Fibroblast of the aortic adventitia (primary cell): Measurements from ENCODE around the gene IQGAP3. TPM values are rescaled to one million over a fixed set of nuclear protein-coding genes. Genes with fewer than 3 reads are reported as not detected.
"Not testable (repeated sequence)": the region's sequence is repeated elsewhere in the genome, so short reads cannot be mapped to it uniquely, and the experiment has no call there.

Experiments used
- DNase-seq: peaks from one replicate; pipeline ENCODE4 v3.0.0-alpha.2; 2010; ENCODE audit warnings: low read depth
- H3K4me3 ChIP-seq: 2 replicates; pipeline ENCODE4 v1.5.1; 2011; ENCODE audit warnings: low read depth, mild to moderate bottlenecking, control low read depth, low read length, moderate library complexity
- CTCF ChIP-seq: IDR thresholded peaks from 2 replicates; pipeline ENCODE4 v1.5.1; 2011; ENCODE audit warnings: mild to moderate bottlenecking, low read length, control low read depth, inconsistent platforms; ENCODE audit not compliant: insufficient read depth
- total RNA-seq: library from RNA; depleted of rRNA; stranded (reverse); fragments of >200 nt; gene quantifications from 2 replicates; pipeline ENCODE4 v1.2.3, GENCODE V29; 2012; ENCODE audit warnings: low replicate concordance

The IQGAP3 gene
- total RNA-seq, 1 donor: 28.7 TPM

- TF ChIP-seq CTCF: no peak
- DNase-seq: no peak
- no peak overlapping the region for H3K4me3 ChIP-seq
Observed at GRCh38 chr1:156612666-156613065, 40.3 kb upstream of the IQGAP3 start.

GRCh38 chr1:156610072-156610471 is 37.7 kb upstream of the IQGAP3 start:
- H3K4me3 ChIP-seq, DNase-seq: not testable (repeated sequence)

- H3K4me3 ChIP-seq: no peak overlapping the region
- no peak for DNase-seq
- TF ChIP-seq CTCF: peak; percentile 37
Observed at GRCh38 chr1:156608981-156609380, 36.6 kb upstream of the IQGAP3 start.

- peak; percentile 82 for DNase-seq
- no peak overlapping the region for H3K4me3 ChIP-seq
- peak; percentile 89 for TF ChIP-seq CTCF
Observed at GRCh38 chr1:156608036-156608674, 35.8 kb upstream of the IQGAP3 start.

- DNase-seq, H3K4me3 ChIP-seq: not testable (repeated sequence)
Observed at GRCh38 chr1:156607344-156607743, 35.0 kb upstream of the IQGAP3 start.

GRCh38 chr1:156602557-156602993 is 30.2 kb upstream of the IQGAP3 start:
- TF ChIP-seq CTCF: peak; percentile 35
- H3K4me3 ChIP-seq: no peak overlapping the region
- no peak for DNase-seq

- DNase-seq: no peak
- TF ChIP-seq CTCF: no peak
- peak overlapping the region; percentile 94 for H3K4me3 ChIP-seq
Observed at GRCh38 chr1:156601892-156602291, 29.5 kb upstream of the IQGAP3 start.

GRCh38 chr1:156601122-156601830 is 28.9 kb upstream of the IQGAP3 start, which contains the start of gene GPATCH4:
TSS of gene GPATCH4 (minus strand) at chr1:156601479.
- H3K4me3 ChIP-seq: peak within 1 kb of the TSS; percentile 94
- peak; percentile 96 for DNase-seq
- no peak for TF ChIP-seq CTCF
